Measurements from ENCODE around the gene TNFRSF8.

Gene TNFRSF8

GRCh38 chr1:12123172-12123571 lies 60.1 kb downstream of the TNFRSF8 start:
- Histone ChIP-seq H3K27me3 (ENCODE audit: control insufficient read depth in 3 of 3, insufficient read depth in 3 of 3, low read depth in 1 of 3, low read length in 3 of 3) (peaks cover 0 to 24% (median 0%) of the 10 kb centered on the region in 3 experiments), H4K91ac (ENCODE audit: low read depth, low read length, poor library complexity) (no peak overlapping the region), H2AFZ (ENCODE audit: low read length) (no peak overlapping the region), H3K18ac (ENCODE audit: low read length) (no peak overlapping the region), H3K4me2 (ENCODE audit: insufficient read depth, low read length, poor library complexity, severe bottlenecking) (no peak overlapping the region), H3K9me3 (replicated peaks in 1 of 2; ENCODE audit: control insufficient read depth in 2 of 2, insufficient read depth in 1 of 2, low read depth in 1 of 2, low read length in 2 of 2) (no peaks in the 10 kb centered on the region), H3K4me1 (ENCODE audit: control insufficient read depth in 2 of 2, insufficient read depth in 1 of 2, low read depth in 1 of 2, low read length in 2 of 2) (no peaks in the 10 kb centered on the region), H3K36me3 (replicated peaks in 1 of 2; ENCODE audit: control insufficient read depth in 2 of 2, insufficient read depth in 2 of 2, low read length in 2 of 2) (no peaks in the 10 kb centered on the region), H3K23ac (ENCODE audit: low read depth, low read length, poor library complexity) (no peak overlapping the region), H3K4ac (ENCODE audit: low read length) (no peak overlapping the region), H2BK15ac (ENCODE audit: low read length) (no peak overlapping the region), H2BK12ac (ENCODE audit: low read length) (no peak overlapping the region), H2BK5ac (ENCODE audit: low read length) (no peak overlapping the region), H3K79me1 (ENCODE audit: low read depth, low read length) (no peaks in the 10 kb centered on the region), H2AK5ac (ENCODE audit: low read depth, low read length) (no peak overlapping the region), H3K27ac (replicated peaks; ENCODE audit: low read length) (no peak overlapping the region), H3K9ac (ENCODE audit: low read depth, low read length, poor library complexity) (no peak overlapping the region), H2BK120ac (ENCODE audit: low read depth, low read length) (no peak overlapping the region), H3K14ac (ENCODE audit: low read length) (no peak overlapping the region), H3K4me3 (ENCODE audit: low read length in 2 of 2) (no peak overlapping the region), H4K8ac (ENCODE audit: low read depth, low read length) (no peak overlapping the region)
- no CpG with 5 or more reads among the region's 8 CpGs for WGBS, 2 donors (ENCODE audit: extremely low coverage in 2 of 2, insufficient read length in 2 of 2, insufficient replicate concordance in 1 of 2)
- no peak for DNase-seq (ENCODE audit: low spot score)

GRCh38 chr1:12124693-12125421 lies 61.8 kb downstream of the TNFRSF8 start:
- no peak overlapping the region for H2BK12ac ChIP-seq (ENCODE audit: low read length)
- no peak overlapping the region for H3K27ac ChIP-seq (replicated peaks; ENCODE audit: low read length)
- DNase-seq (ENCODE audit: low spot score): peak; percentile 70
- no peak overlapping the region for H3K4me2 ChIP-seq (ENCODE audit: insufficient read depth, low read length, poor library complexity, severe bottlenecking)
- no peak overlapping the region for H2BK5ac ChIP-seq (ENCODE audit: low read length)
- no peaks in the 10 kb centered on the region for H3K36me3 ChIP-seq (replicated peaks in 1 of 2; ENCODE audit: control insufficient read depth in 2 of 2, insufficient read depth in 2 of 2, low read length in 2 of 2)
- no peak overlapping the region for H3K18ac ChIP-seq (ENCODE audit: low read length)
- H2BK15ac ChIP-seq (ENCODE audit: low read length): peak overlapping the region; percentile 7
- no CpG with 5 or more reads among the region's 19 CpGs for WGBS, 2 donors (ENCODE audit: extremely low coverage in 2 of 2, insufficient read length in 2 of 2, insufficient replicate concordance in 1 of 2)
- no peak overlapping the region for H4K8ac ChIP-seq (ENCODE audit: low read depth, low read length)
- no peaks in the 10 kb centered on the region for H3K79me1 ChIP-seq (ENCODE audit: low read depth, low read length)
- H3K4ac ChIP-seq (ENCODE audit: low read length): no peak overlapping the region
- no peaks in the 10 kb centered on the region for H3K9me3 ChIP-seq (replicated peaks in 1 of 2; ENCODE audit: control insufficient read depth in 2 of 2, insufficient read depth in 1 of 2, low read depth in 1 of 2, low read length in 2 of 2)
- no peak overlapping the region for H3K9ac ChIP-seq (ENCODE audit: low read depth, low read length, poor library complexity)
- no peak overlapping the region for H4K91ac ChIP-seq (ENCODE audit: low read depth, low read length, poor library complexity)
- H3K14ac ChIP-seq (ENCODE audit: low read length): no peak overlapping the region
- no peak overlapping the region for H2BK120ac ChIP-seq (ENCODE audit: low read depth, low read length)
- H2AFZ ChIP-seq (ENCODE audit: low read length): peak overlapping the region; percentile 19
- no peak overlapping the region for H3K4me3 ChIP-seq (ENCODE audit: low read length in 2 of 2)
- no peaks in the 10 kb centered on the region for H3K4me1 ChIP-seq (ENCODE audit: control insufficient read depth in 2 of 2, insufficient read depth in 1 of 2, low read depth in 1 of 2, low read length in 2 of 2)
- H2AK5ac ChIP-seq (ENCODE audit: low read depth, low read length): peak overlapping the region; percentile 1
- peaks cover 0 to 28% (median 0%) of the 10 kb centered on the region in 3 experiments for H3K27me3 ChIP-seq (ENCODE audit: control insufficient read depth in 3 of 3, insufficient read depth in 3 of 3, low read depth in 1 of 3, low read length in 3 of 3)
- H3K23ac ChIP-seq (ENCODE audit: low read depth, low read length, poor library complexity): no peak overlapping the region

GRCh38 chr1:12125422-12126355 lies 62.6 kb downstream of the TNFRSF8 start:
- Histone ChIP-seq H2AK5ac (ENCODE audit: low read depth, low read length) (peak overlapping the region; percentile 1), H2BK15ac (ENCODE audit: low read length) (peak overlapping the region; percentile 7), H3K4me3 (ENCODE audit: low read length in 2 of 2) (no peak overlapping the region), H3K14ac (ENCODE audit: low read length) (no peak overlapping the region), H3K4me1 (ENCODE audit: control insufficient read depth in 2 of 2, insufficient read depth in 1 of 2, low read depth in 1 of 2, low read length in 2 of 2) (no peaks in the 10 kb centered on the region), H2AFZ (ENCODE audit: low read length) (peak overlapping the region; percentile 41), H3K27me3 (ENCODE audit: control insufficient read depth in 3 of 3, insufficient read depth in 3 of 3, low read depth in 1 of 3, low read length in 3 of 3) (peaks cover 0 to 33% (median 0%) of the 10 kb centered on the region in 3 experiments), H3K4me2 (ENCODE audit: insufficient read depth, low read length, poor library complexity, severe bottlenecking) (no peak overlapping the region), H3K27ac (replicated peaks; ENCODE audit: low read length) (no peak overlapping the region), H3K4ac (ENCODE audit: low read length) (no peak overlapping the region), H3K79me1 (ENCODE audit: low read depth, low read length) (no peaks in the 10 kb centered on the region), H3K36me3 (replicated peaks in 1 of 2; ENCODE audit: control insufficient read depth in 2 of 2, insufficient read depth in 2 of 2, low read length in 2 of 2) (no peaks in the 10 kb centered on the region), H3K23ac (ENCODE audit: low read depth, low read length, poor library complexity) (peak overlapping the region; percentile 6), H2BK12ac (ENCODE audit: low read length) (no peak overlapping the region), H4K91ac (ENCODE audit: low read depth, low read length, poor library complexity) (no peak overlapping the region), H3K18ac (ENCODE audit: low read length) (peak overlapping the region; percentile 54), H2BK120ac (ENCODE audit: low read depth, low read length) (no peak overlapping the region), H2BK5ac (ENCODE audit: low read length) (no peak overlapping the region), H4K8ac (ENCODE audit: low read depth, low read length) (no peak overlapping the region), H3K9ac (ENCODE audit: low read depth, low read length, poor library complexity) (no peak overlapping the region), H3K9me3 (replicated peaks in 1 of 2; ENCODE audit: control insufficient read depth in 2 of 2, insufficient read depth in 1 of 2, low read depth in 1 of 2, low read length in 2 of 2) (no peaks in the 10 kb centered on the region)
- WGBS, 2 donors (ENCODE audit: extremely low coverage in 2 of 2, insufficient read length in 2 of 2, insufficient replicate concordance in 1 of 2): no CpG with 5 or more reads among the region's 24 CpGs
- no peak for DNase-seq (ENCODE audit: low spot score)

- no peaks in the 10 kb centered on the region for H3K79me1 ChIP-seq (ENCODE audit: low read depth, low read length)
- peak overlapping the region; percentile 49 for H3K18ac ChIP-seq (ENCODE audit: low read length)
- H3K4me2 ChIP-seq (ENCODE audit: insufficient read depth, low read length, poor library complexity, severe bottlenecking): no peak overlapping the region
- no peak for DNase-seq (ENCODE audit: low spot score)
- H2BK5ac ChIP-seq (ENCODE audit: low read length): no peak overlapping the region
- H3K27ac ChIP-seq (replicated peaks; ENCODE audit: low read length): no peak overlapping the region
- peaks cover 0 to 28% (median 0%) of the 10 kb centered on the region in 3 experiments for H3K27me3 ChIP-seq (ENCODE audit: control insufficient read depth in 3 of 3, insufficient read depth in 3 of 3, low read depth in 1 of 3, low read length in 3 of 3)
- no peak overlapping the region for H3K4ac ChIP-seq (ENCODE audit: low read length)
- no peak overlapping the region for H3K14ac ChIP-seq (ENCODE audit: low read length)
- H2AFZ ChIP-seq (ENCODE audit: low read length): no peak overlapping the region
- no peak overlapping the region for H2AK5ac ChIP-seq (ENCODE audit: low read depth, low read length)
- H3K9me3 ChIP-seq (replicated peaks in 1 of 2; ENCODE audit: control insufficient read depth in 2 of 2, insufficient read depth in 1 of 2, low read depth in 1 of 2, low read length in 2 of 2): no peaks in the 10 kb centered on the region
- H2BK120ac ChIP-seq (ENCODE audit: low read depth, low read length): no peak overlapping the region
- no peaks in the 10 kb centered on the region for H3K36me3 ChIP-seq (replicated peaks in 1 of 2; ENCODE audit: control insufficient read depth in 2 of 2, insufficient read depth in 2 of 2, low read length in 2 of 2)
- H4K8ac ChIP-seq (ENCODE audit: low read depth, low read length): no peak overlapping the region
- H3K4me3 ChIP-seq (ENCODE audit: low read length in 2 of 2): no peak overlapping the region
- no peak overlapping the region for H2BK15ac ChIP-seq (ENCODE audit: low read length)
- no peak overlapping the region for H3K23ac ChIP-seq (ENCODE audit: low read depth, low read length, poor library complexity)
- no peaks in the 10 kb centered on the region for H3K4me1 ChIP-seq (ENCODE audit: control insufficient read depth in 2 of 2, insufficient read depth in 1 of 2, low read depth in 1 of 2, low read length in 2 of 2)
- no peak overlapping the region for H4K91ac ChIP-seq (ENCODE audit: low read depth, low read length, poor library complexity)
- H2BK12ac ChIP-seq (ENCODE audit: low read length): no peak overlapping the region
- WGBS, 2 donors (ENCODE audit: extremely low coverage in 2 of 2, insufficient read length in 2 of 2, insufficient replicate concordance in 1 of 2): no CpG with 5 or more reads among the region's 9 CpGs
- H3K9ac ChIP-seq (ENCODE audit: low read depth, low read length, poor library complexity): no peak overlapping the region
Observed at GRCh38 chr1:12126781-12127180, 63.7 kb downstream of the TNFRSF8 start.
